ENCODE results near the gene KDM5A. TPM values are rescaled to one million over a fixed set of nuclear protein-coding genes. Genes with fewer than 3 reads are reported as not detected.

KDM5A gene
- total and polyA plus RNA-seq, 2 experiments from 2014 or later = 30.8 to 54.7 TPM

- Histone ChIP-seq H3K4me3 (no peak overlapping the region), H3K79me2 (peaks cover 10% of the 10 kb centered on the region), H3K36me3 (replicated peaks; ENCODE audit: insufficient read depth, low read depth) (no peaks in the 10 kb centered on the region), H4K20me1 (ENCODE audit: insufficient read depth, poor library complexity, severe bottlenecking) (no peaks in the 10 kb centered on the region), H3K27ac (no peak overlapping the region), H2AFZ (no peak overlapping the region), H3K4me2 (no peak overlapping the region), H3K9me3 (ENCODE audit: low read depth) (no peaks in the 10 kb centered on the region), H3K9me2 (replicated peaks; ENCODE audit: insufficient read depth) (no peaks in the 10 kb centered on the region), H3K27me3 (no peaks in the 10 kb centered on the region), H3K4me1 (ENCODE audit: insufficient read depth) (no peaks in the 10 kb centered on the region)
- 94% methylated on average over 1 of the region's 1 CpG for WGBS (ENCODE audit: low lambda C conversion rate, missing lambda C conversion rate)
- DNase-seq (ENCODE audit: low spot score) = no peak
- TF ChIP-seq EZH2phosphoT487 (IDR thresholded peaks at IDR 0.05; ENCODE audit: low read depth, severe bottlenecking, unreplicated experiment) (no peak), CTCF (IDR thresholded peaks at IDR 0.05; ENCODE audit: poor library complexity) (no peak), EZH2 (IDR thresholded peaks at IDR 0.05; ENCODE audit: borderline replicate concordance) (no peak)
Observed at GRCh38 chr12:331287-331686, 57.8 kb downstream of the KDM5A start.

GRCh38 chr12:325906-326305 lies 63.2 kb downstream of the KDM5A start:
- DNase-seq (ENCODE audit: low spot score) = no peak
- no peaks in the 10 kb centered on the region for H3K79me2 ChIP-seq
- H3K4me3 ChIP-seq = no peak overlapping the region
- H3K36me3 ChIP-seq (replicated peaks; ENCODE audit: insufficient read depth, low read depth) = no peaks in the 10 kb centered on the region
- no peaks in the 10 kb centered on the region for H3K9me3 ChIP-seq (ENCODE audit: low read depth)
- WGBS (ENCODE audit: low lambda C conversion rate, missing lambda C conversion rate) = 97% methylated on average over 6 of the region's 6 CpGs
- TF ChIP-seq EZH2phosphoT487 (IDR thresholded peaks at IDR 0.05; ENCODE audit: low read depth, severe bottlenecking, unreplicated experiment) = no peak
- TF ChIP-seq EZH2 (IDR thresholded peaks at IDR 0.05; ENCODE audit: borderline replicate concordance) = no peak
- TF ChIP-seq CTCF (IDR thresholded peaks at IDR 0.05; ENCODE audit: poor library complexity) = no peak
- no peak overlapping the region for H3K4me2 ChIP-seq
- H4K20me1 ChIP-seq (ENCODE audit: insufficient read depth, poor library complexity, severe bottlenecking) = no peaks in the 10 kb centered on the region
- H3K27me3 ChIP-seq = no peaks in the 10 kb centered on the region
- no peak overlapping the region for H2AFZ ChIP-seq
- no peaks in the 10 kb centered on the region for H3K9me2 ChIP-seq (replicated peaks; ENCODE audit: insufficient read depth)
- H3K4me1 ChIP-seq (ENCODE audit: insufficient read depth) = no peaks in the 10 kb centered on the region
- no peak overlapping the region for H3K27ac ChIP-seq

- no peak overlapping the region for H2AFZ ChIP-seq
- no peaks in the 10 kb centered on the region for H3K9me2 ChIP-seq (replicated peaks; ENCODE audit: insufficient read depth)
- DNase-seq (ENCODE audit: low spot score) = no peak
- TF ChIP-seq CTCF (IDR thresholded peaks at IDR 0.05; ENCODE audit: poor library complexity) (no peak), EZH2 (IDR thresholded peaks at IDR 0.05; ENCODE audit: borderline replicate concordance) (no peak), EZH2phosphoT487 (IDR thresholded peaks at IDR 0.05; ENCODE audit: low read depth, severe bottlenecking, unreplicated experiment) (no peak)
- WGBS (ENCODE audit: low lambda C conversion rate, missing lambda C conversion rate) = 89% methylated on average over 2 of the region's 2 CpGs
- peaks cover under 1% of the 10 kb centered on the region for H3K36me3 ChIP-seq (replicated peaks; ENCODE audit: insufficient read depth, low read depth)
- no peaks in the 10 kb centered on the region for H3K9me3 ChIP-seq (ENCODE audit: low read depth)
- H3K27me3 ChIP-seq = no peaks in the 10 kb centered on the region
- no peak overlapping the region for H3K27ac ChIP-seq
- no peak overlapping the region for H3K4me3 ChIP-seq
- H3K79me2 ChIP-seq = no peaks in the 10 kb centered on the region
- H3K4me1 ChIP-seq (ENCODE audit: insufficient read depth) = no peaks in the 10 kb centered on the region
- no peak overlapping the region for H3K4me2 ChIP-seq
- H4K20me1 ChIP-seq (ENCODE audit: insufficient read depth, poor library complexity, severe bottlenecking) = no peaks in the 10 kb centered on the region
Observed at GRCh38 chr12:323507-323906, 65.6 kb downstream of the KDM5A start.
